ENCODE data around the gene LASP1. TPM values are rescaled to one million over a fixed set of nuclear protein-coding genes. Genes with fewer than 3 reads are reported as not detected.
A peak's percentile ranks its signal among the peaks of the same experiment; 100 is the strongest.

LASP1 gene
- total RNA-seq, 4 donors from 2014 or later = 69.3 to 77.5 (median 71.1) TPM

GRCh38 chr17:38891441-38891840 is 21.6 kb downstream of the LASP1 start:
- H3K27me3 ChIP-seq = no peaks in the 10 kb centered on the region
- H3K4me3 ChIP-seq (replicated peaks in 1 of 3) = no peak overlapping the region
- intact Hi-C loops (cut with DNase I) = no loop called here
- TF ChIP-seq POLR2A (IDR thresholded peaks at IDR 0.05) = no peak
- TF ChIP-seq, protein P1, sequence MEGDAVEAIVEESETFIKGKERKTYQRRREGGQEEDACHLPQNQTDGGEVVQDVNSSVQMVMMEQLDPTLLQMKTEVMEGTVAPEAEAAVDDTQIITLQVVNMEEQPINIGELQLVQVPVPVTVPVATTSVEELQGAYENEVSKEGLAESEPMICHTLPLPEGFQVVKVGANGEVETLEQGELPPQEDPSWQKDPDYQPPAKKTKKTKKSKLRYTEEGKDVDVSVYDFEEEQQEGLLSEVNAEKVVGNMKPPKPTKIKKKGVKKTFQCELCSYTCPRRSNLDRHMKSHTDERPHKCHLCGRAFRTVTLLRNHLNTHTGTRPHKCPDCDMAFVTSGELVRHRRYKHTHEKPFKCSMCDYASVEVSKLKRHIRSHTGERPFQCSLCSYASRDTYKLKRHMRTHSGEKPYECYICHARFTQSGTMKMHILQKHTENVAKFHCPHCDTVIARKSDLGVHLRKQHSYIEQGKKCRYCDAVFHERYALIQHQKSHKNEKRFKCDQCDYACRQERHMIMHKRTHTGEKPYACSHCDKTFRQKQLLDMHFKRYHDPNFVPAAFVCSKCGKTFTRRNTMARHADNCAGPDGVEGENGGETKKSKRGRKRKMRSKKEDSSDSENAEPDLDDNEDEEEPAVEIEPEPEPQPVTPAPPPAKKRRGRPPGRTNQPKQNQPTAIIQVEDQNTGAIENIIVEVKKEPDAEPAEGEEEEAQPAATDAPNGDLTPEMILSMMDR (IDR thresholded peaks at IDR 0.05) = no peak
- H3K9me3 ChIP-seq = no peaks in the 10 kb centered on the region
- no peak overlapping the region for H3K27ac ChIP-seq
- peaks cover 6 to 29% of the 10 kb centered on the region in 2 donors for H3K4me1 ChIP-seq
- peaks cover 24 to 25% of the 10 kb centered on the region in 2 donors for H3K36me3 ChIP-seq
- WGBS, 2 donors = 79 to 83% methylated on average over 5 to 8 of the region's 8 CpGs
- DNase-seq = no peak

- no peaks in the 10 kb centered on the region for H3K9me3 ChIP-seq
- no peak overlapping the region for H3K4me3 ChIP-seq (replicated peaks in 1 of 3)
- H3K4me1 ChIP-seq = peaks cover 11 to 30% of the 10 kb centered on the region in 2 donors
- no peak for DNase-seq
- H3K36me3 ChIP-seq = peaks cover 24 to 25% of the 10 kb centered on the region in 2 donors
- WGBS, 2 donors = 91 to 93% methylated on average over 4 of the region's 4 CpGs
- intact Hi-C loops (cut with DNase I) = no loop called here
- no peaks in the 10 kb centered on the region for H3K27me3 ChIP-seq
- no peak overlapping the region for H3K27ac ChIP-seq
- TF ChIP-seq POLR2A (IDR thresholded peaks at IDR 0.05) = no peak
- TF ChIP-seq, protein P1 (IDR thresholded peaks at IDR 0.05) = no peak
Measured at GRCh38 chr17:38892083-38892482, 22.2 kb downstream of the LASP1 start.

DNA sequence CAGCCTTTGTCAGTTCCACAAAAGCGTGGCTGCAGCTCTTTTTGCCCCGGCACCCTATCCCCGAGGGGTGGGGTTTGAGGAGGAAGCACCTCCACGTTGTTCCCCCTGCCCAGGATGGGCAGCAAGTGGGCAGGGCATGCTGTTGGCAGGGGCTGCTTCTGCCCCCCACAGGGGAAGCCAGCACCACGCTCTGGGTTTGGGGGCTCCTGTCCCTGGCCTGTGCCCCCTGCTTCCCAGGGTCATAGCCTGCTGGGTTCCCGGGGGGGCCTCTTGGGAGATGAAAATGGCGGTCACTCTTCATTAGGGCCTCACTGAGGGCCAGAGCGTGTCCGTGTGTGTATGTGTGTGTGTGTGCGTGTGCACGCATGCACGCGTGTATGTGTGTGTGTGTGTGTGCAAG is 22.8 kb downstream of the LASP1 start:
- 83 to 90% methylated on average over 10 to 11 of the region's 13 CpGs for WGBS, 2 donors
- no peak for DNase-seq
- intact Hi-C loops (cut with DNase I) = no loop called here
- H3K27me3 ChIP-seq = no peaks in the 10 kb centered on the region
- H3K4me1 ChIP-seq = peaks cover 11 to 36% of the 10 kb centered on the region in 2 donors
- peaks cover 24 to 25% of the 10 kb centered on the region in 2 donors for H3K36me3 ChIP-seq
- no peaks in the 10 kb centered on the region for H3K9me3 ChIP-seq
- no peak for TF ChIP-seq POLR2A (IDR thresholded peaks at IDR 0.05)
- TF ChIP-seq, protein P1 (IDR thresholded peaks at IDR 0.05) = no peak
- no peak overlapping the region for H3K27ac ChIP-seq
- H3K4me3 ChIP-seq (replicated peaks in 1 of 3) = no peak overlapping the region

DNA sequence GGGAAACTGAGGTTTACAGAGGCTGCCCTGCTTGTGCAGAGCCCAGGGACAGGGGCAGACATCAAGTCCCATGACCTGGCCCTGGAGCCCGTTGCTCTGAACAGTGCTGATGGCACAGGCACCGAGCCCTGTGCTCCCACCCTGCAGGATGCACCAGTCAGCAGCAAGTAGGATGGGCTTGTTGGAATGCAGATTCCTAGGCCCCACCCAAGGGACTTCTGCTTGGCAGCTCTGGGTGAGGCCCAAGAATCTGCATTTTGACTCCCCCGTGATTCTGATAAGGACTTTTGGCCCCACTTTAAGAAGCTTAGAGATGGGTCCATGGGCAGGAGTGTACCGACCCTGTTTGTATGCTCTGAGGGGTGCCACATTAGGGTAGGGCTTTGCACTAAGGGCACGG is 23.3 kb downstream of the LASP1 start:
- peaks cover 11 to 41% of the 10 kb centered on the region in 2 donors for H3K4me1 ChIP-seq

DNA sequence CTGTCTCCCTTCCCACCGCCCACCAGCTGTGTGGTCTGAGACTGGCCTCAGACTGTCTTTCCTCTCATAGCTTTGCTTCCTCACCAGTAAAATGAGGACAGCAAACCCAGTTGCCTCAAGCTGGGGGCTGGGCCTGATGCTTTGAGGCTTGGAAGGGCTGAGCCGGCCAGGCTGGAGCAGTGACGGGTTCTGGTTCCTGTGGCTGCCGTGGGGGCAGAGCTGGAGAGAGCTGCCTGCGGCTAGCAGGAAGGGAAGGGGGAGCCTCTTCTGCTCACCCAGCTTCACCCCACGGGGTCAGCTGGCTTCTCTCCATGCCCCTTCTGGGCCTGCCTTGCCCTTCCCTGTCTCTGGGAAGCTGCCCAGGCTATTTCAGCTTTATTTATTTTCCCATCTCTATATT is 23.7 kb downstream of the LASP1 start:
- Histone ChIP-seq H3K9me3 (no peaks in the 10 kb centered on the region), H3K27me3 (no peaks in the 10 kb centered on the region), H3K27ac (peak overlapping the region in 2 of 3 donors; percentile 39 to 58), H3K4me1 (peaks cover 11 to 46% of the 10 kb centered on the region in 2 donors), H3K4me3 (replicated peaks in 1 of 3) (no peak overlapping the region), H3K36me3 (peaks cover 24 to 25% of the 10 kb centered on the region in 2 donors)
- 65 to 66% methylated on average over 6 of the region's 6 CpGs for whole genome bisulfite sequencing, 2 donors
- no peak for TF ChIP-seq POLR2A (IDR thresholded peaks at IDR 0.05)
- TF ChIP-seq, protein P1 (IDR thresholded peaks at IDR 0.05) = no peak
- DNase-seq = peak in 1 of 2 donors; percentile 14
- intact Hi-C loops (cut with DNase I) = no loop called here

More for the DNA sequence above, 23.3 kb downstream of the LASP1 start:
- Histone ChIP-seq H3K9me3 (no peaks in the 10 kb centered on the region), H3K27me3 (no peaks in the 10 kb centered on the region), H3K36me3 (peaks cover 24 to 25% of the 10 kb centered on the region in 2 donors), H3K4me3 (replicated peaks in 1 of 3) (no peak overlapping the region), H3K27ac (peak overlapping the region in 1 of 3 donors; percentile 39)
- WGBS, 2 donors = 76 to 77% methylated on average over 4 to 5 of the region's 5 CpGs
- intact Hi-C loops (cut with DNase I) = no loop called here
- DNase-seq = no peak
- no peak for TF ChIP-seq POLR2A (IDR thresholded peaks at IDR 0.05)
- TF ChIP-seq, protein P1 (IDR thresholded peaks at IDR 0.05) = no peak

Measured in thyroid gland (tissue), 4 donors.